Right lobe of liver (tissue), 6 donors: ENCODE data around the gene IL31RA. TPM values are rescaled to one million over a fixed set of nuclear protein-coding genes. Genes with fewer than 3 reads are reported as not detected.

Experiments used
- ATAC-seq, 4 donors: fragments of 200-7000 bp; cut with Tn5 transposase; one replicate each; pipeline ENCODE4 v1.9.1; 2020; ENCODE audit warnings: mild to moderate bottlenecking in 4 of 4, moderate library complexity in 4 of 4
- DNase-seq, 3 donors: peaks; one replicate each; pipeline ENCODE4 v3.0.0-alpha.2; 2020
- H3K27ac ChIP-seq, 3 donors: fragments of 200-600 bp; one replicate each; pipeline ENCODE4 v1.8.0; 2022
- H3K27me3 ChIP-seq, 2 donors: fragments of 200-600 bp; one replicate each; pipeline ENCODE4 v1.8.0; 2022
- H3K36me3 ChIP-seq, 4 donors: fragments of 200-600 bp; sonication (generic) in 1 of 4; one replicate each; pipeline versions ENCODE4 v1.5.1 to v1.8.0; 2017 to 2022; ENCODE audit warnings: control low read depth in 1 of 4
- H3K4me1 ChIP-seq, 4 donors: fragments of 200-600 bp; sonication (generic) in 1 of 4; one replicate each; pipeline versions ENCODE4 v1.5.1 to v1.8.0; 2017 to 2022; ENCODE audit warnings: control low read depth in 1 of 4
- H3K4me3 ChIP-seq, 3 donors: fragments of 200-600 bp; one replicate each; pipeline ENCODE4 v1.8.0; 2022
- H3K9me3 ChIP-seq, 4 donors: fragments of 200-600 bp; sonication (generic) in 1 of 4; one replicate each; pipeline versions ENCODE4 v1.5.1 to v1.8.0; 2017 to 2022; ENCODE audit warnings: control low read depth in 1 of 4
- POLR2A ChIP-seq: fragments of 450-650 bp; IDR thresholded peaks from one replicate; pipeline ENCODE4 v1.6.1; 2017; ENCODE audit warnings: antibody characterized with exemption, mild to moderate bottlenecking
- WGBS: methylation state at CpG from one replicate; pipeline ENCODE4 v1.1.6; 2018; ENCODE audit warnings: low coverage, low lambda C conversion rate; ENCODE audit not compliant: insufficient coverage; ENCODE audit errors: missing lambda C conversion rate; 5-methylcytosine and 5-hydroxymethylcytosine counted together
- intact Hi-C, 2 donors: fragments of 100-400 bp; cut with DNase I; formaldehyde crosslinking; loops; one replicate each; pipeline versions ENCODE4 v1.11.2 to v1.14.1; 2022
- total RNA-seq, 6 experiments: library from RNA; depleted of rRNA in 2 of 6; stranded (reverse); fragments of >200 nt in 2 of 6; fragmentation: NEBNext Ultra II Directional in 3 of 6; extraction: Animal tissue kit (Norgen Biotek cat#: 25700) in 3 of 6; gene quantifications; one replicate each; pipeline versions ENCODE4 v1.1.0 to v1.2.4, GENCODE V29; 2016 to 2023
- TF ChIP-seq, protein P1 (sequence below), 4 donors: fragments of 200-600 bp in 3 of 4; fragments of 450-650 bp in 1 of 4; IDR thresholded peaks; one replicate each; pipeline versions ENCODE4 v1.5.1 to v1.8.0; 2016 to 2022; ENCODE audit warnings: antibody characterized with exemption in 4 of 4, mild to moderate bottlenecking in 2 of 4
- donor health status: DM: no; HTN: yes; CAD: no.
- donor health status: DM: no; HTN: no; CAD: no.
- donor health status: DM: no; HTN: no; CAD: no.
- donor health status: DM: no; HTN: yes; CAD: no.
- donor health status: DM: no; HTN: yes; CAD: no.

The IL31RA gene
- total RNA-seq, 6 experiments from 2014 or later: not detected

- intact Hi-C loops: no loop called here
- DNase-seq: no peak
- no peak overlapping the region for H3K4me3 ChIP-seq
- no peak overlapping the region for H3K27ac ChIP-seq
- no peak for ATAC-seq
- no peaks in the 10 kb centered on the region for H3K27me3 ChIP-seq
- no peaks in the 10 kb centered on the region for H3K36me3 ChIP-seq
- no peaks in the 10 kb centered on the region for H3K4me1 ChIP-seq
- TF ChIP-seq POLR2A: no peak
- TF ChIP-seq, protein P1, sequence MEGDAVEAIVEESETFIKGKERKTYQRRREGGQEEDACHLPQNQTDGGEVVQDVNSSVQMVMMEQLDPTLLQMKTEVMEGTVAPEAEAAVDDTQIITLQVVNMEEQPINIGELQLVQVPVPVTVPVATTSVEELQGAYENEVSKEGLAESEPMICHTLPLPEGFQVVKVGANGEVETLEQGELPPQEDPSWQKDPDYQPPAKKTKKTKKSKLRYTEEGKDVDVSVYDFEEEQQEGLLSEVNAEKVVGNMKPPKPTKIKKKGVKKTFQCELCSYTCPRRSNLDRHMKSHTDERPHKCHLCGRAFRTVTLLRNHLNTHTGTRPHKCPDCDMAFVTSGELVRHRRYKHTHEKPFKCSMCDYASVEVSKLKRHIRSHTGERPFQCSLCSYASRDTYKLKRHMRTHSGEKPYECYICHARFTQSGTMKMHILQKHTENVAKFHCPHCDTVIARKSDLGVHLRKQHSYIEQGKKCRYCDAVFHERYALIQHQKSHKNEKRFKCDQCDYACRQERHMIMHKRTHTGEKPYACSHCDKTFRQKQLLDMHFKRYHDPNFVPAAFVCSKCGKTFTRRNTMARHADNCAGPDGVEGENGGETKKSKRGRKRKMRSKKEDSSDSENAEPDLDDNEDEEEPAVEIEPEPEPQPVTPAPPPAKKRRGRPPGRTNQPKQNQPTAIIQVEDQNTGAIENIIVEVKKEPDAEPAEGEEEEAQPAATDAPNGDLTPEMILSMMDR (IDR thresholded peaks at IDR 0.05): no peak
- no peaks in the 10 kb centered on the region for H3K9me3 ChIP-seq
- WGBS: 36% methylated on average over 3 of the region's 3 CpGs
Measured at GRCh38 chr5:55852503-55852902, 1.3 kb downstream of the IL31RA start.

DNA sequence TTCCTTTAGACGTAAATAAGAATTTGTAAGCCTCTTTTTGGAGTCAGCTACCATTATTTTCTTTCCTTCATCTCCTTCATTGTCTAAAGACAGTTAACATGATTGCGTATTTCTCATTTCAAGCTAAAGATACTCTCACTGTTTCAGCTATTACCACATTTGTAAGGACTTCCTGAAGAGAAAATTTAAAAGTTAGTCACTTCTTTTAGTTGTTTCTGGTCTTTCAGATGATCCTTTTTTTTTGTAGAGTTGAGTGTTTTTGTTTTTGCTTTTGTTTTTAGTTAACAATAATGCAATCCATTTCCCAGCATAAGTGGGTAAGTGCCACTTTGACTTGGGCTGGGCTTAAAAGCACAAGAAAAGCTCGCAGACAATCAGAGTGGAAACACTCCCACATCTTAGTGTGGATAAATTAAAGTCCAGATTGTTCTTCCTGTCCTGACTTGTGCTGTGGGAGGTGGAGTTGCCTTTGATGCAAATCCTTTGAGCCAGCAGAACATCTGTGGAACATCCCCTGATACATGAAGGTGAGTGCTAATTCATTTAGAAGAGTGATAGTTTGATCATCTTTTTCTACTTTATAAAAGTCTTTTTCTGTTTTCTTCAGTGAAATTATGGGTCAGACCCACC lies 2.0 kb downstream of the IL31RA start:
- Histone ChIP-seq H3K36me3 (no peaks in the 10 kb centered on the region), H3K27ac (no peak overlapping the region), H3K4me3 (no peak overlapping the region), H3K27me3 (no peaks in the 10 kb centered on the region), H3K9me3 (no peaks in the 10 kb centered on the region), H3K4me1 (no peaks in the 10 kb centered on the region)
- intact Hi-C loops: no loop called here
- no peak for DNase-seq
- ATAC-seq: no peak
- TF ChIP-seq, protein P1 (IDR thresholded peaks at IDR 0.05): no peak
- no peak for TF ChIP-seq POLR2A
- 62% methylated on average over 3 of the region's 3 CpGs for WGBS

DNA sequence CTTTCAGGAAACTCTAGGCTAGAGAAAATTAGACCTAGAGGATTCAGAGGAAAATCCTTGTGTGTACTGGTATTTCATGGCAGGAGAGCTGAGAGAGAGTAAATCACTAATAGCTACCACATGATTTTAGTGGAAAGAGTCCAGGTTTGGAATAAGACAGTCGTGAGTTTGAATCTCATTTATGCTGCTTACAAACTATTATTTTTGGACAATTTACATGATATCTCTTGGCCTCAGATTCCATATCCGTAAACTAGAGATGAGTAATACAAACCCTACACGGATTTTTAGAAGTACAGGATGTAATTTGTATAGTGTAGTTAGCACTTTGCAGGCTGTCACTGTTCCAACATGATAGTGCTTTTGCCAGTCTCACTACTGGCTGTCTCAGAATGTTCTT lies 2.7 kb downstream of the IL31RA start:
- intact Hi-C loops: no loop called here
- Histone ChIP-seq H3K36me3 (no peaks in the 10 kb centered on the region), H3K27ac (no peak overlapping the region), H3K4me3 (no peak overlapping the region), H3K9me3 (no peaks in the 10 kb centered on the region), H3K4me1 (no peaks in the 10 kb centered on the region), H3K27me3 (no peaks in the 10 kb centered on the region)
- WGBS: 48% methylated on average over 3 of the region's 3 CpGs
- ATAC-seq: peak in 3 of 4 donors; percentile 39 to 69 (median 62)
- DNase-seq: no peak
- TF ChIP-seq, protein P1 (IDR thresholded peaks at IDR 0.05): no peak
- TF ChIP-seq POLR2A: no peak

- Histone ChIP-seq H3K4me1 (no peaks in the 10 kb centered on the region), H3K27me3 (no peaks in the 10 kb centered on the region), H3K9me3 (no peaks in the 10 kb centered on the region), H3K27ac (no peak overlapping the region), H3K36me3 (no peaks in the 10 kb centered on the region), H3K4me3 (no peak overlapping the region)
- DNase-seq (no peak), ATAC-seq (no peak)
- TF ChIP-seq POLR2A: no peak
- TF ChIP-seq, protein P1 (IDR thresholded peaks at IDR 0.05): no peak
- 65% methylated on average over 2 of the region's 5 CpGs for WGBS
- intact Hi-C loops: no loop called here
Measured at GRCh38 chr5:55855509-55855908, 4.4 kb downstream of the IL31RA start.
